HCT116 (cell line): ENCODE results near the gene GMDS. TPM values are rescaled to one million over a fixed set of nuclear protein-coding genes. Genes with fewer than 3 reads are reported as not detected.

Source experiments
- ATAC-seq: fragments of 200-7000 bp; cut with Tn5 transposase; 2 replicates; pipeline ENCODE4 v1.9.1; 2020; ENCODE audit warnings: mild to moderate bottlenecking, moderate library complexity
- BruUV-seq: library from RNA; stranded (reverse); fragments of 400-500 nt; replicated peaks from 2 replicates; lab custom pipeline; 2021; lab: Mats Ljungman, UMichigan
- CTCF ChIA-PET: fragments of 300-600 bp; sonication (Branson Sonifier 250); formaldehyde crosslinking; loops from one replicate; lab custom pipeline; 2021; ENCODE audit warnings: antibody characterized with exemption; lab: Charles Lee
- POLR2A ChIA-PET: fragments of 300-600, 350-600 bp; sonication (Branson Sonifier 250); formaldehyde crosslinking; loops from one replicate; lab custom pipeline; 2021; ENCODE audit warnings: antibody characterized with exemption; lab: Charles Lee
- RAD21 ChIA-PET, 2 experiments: fragments of 300-600 bp; sonication (Branson Sonifier 250); formaldehyde crosslinking; loops; one replicate each; lab custom pipeline; 2023; ENCODE audit warnings: low total read pairs in 2 of 2; ENCODE audit not compliant: uncharacterized antibody in 2 of 2, unreplicated experiment in 2 of 2, low non-redundant PET in 1 of 2; lab: Charles Lee
- DNase-seq: peaks from one replicate; pipeline ENCODE4 v3.0.0-alpha.2; 2010; ENCODE audit warnings: low read depth, low spot score
- H2AFZ ChIP-seq: fragments of 200-600 bp; shearing (Covaris generic), sonication (generic); 2 replicates; pipeline ENCODE4 v1.6.1; 2017; ENCODE audit warnings: low read depth, mixed run types, mixed read lengths, antibody characterized with exemption, low read length; ENCODE audit not compliant: poor library complexity, severe bottlenecking
- H3K27ac ChIP-seq: 2 replicates; pipeline ENCODE4 v1.5.1; 2012; ENCODE audit warnings: low read depth, low read length
- H3K27me3 ChIP-seq: fragments of 200-600 bp; sonication (generic); 2 replicates; pipeline ENCODE4 v1.6.1; 2016; ENCODE audit warnings: mixed run types, low read length, mixed read lengths; ENCODE audit not compliant: insufficient read depth
- H3K36me3 ChIP-seq, 2 experiments: fragments of 200-500 bp in 1 of 2; fragments of 200-600 bp in 1 of 2; sonication (Bioruptor generic) in 1 of 2; sonication (generic) in 1 of 2; 2 replicates each; pipeline versions ENCODE4 v1.5.1 to v1.6.1; 2014 to 2016; ENCODE audit warnings: low read length in 2 of 2, inconsistent platforms in 1 of 2, mixed read lengths in 1 of 2, mixed run types in 1 of 2; ENCODE audit not compliant: insufficient read depth in 2 of 2, control insufficient read depth in 1 of 2
- H3K4me1 ChIP-seq, 2 experiments: fragments of 200-600 bp in 1 of 2; sonication (generic) in 1 of 2; 2 replicates each; pipeline versions ENCODE4 v1.5.1 to v1.6.1; 2012 to 2017; ENCODE audit warnings: low read length in 2 of 2, inconsistent platforms in 1 of 2, mild to moderate bottlenecking in 1 of 2, mixed read lengths in 1 of 2, mixed run types in 1 of 2, moderate library complexity in 1 of 2; ENCODE audit not compliant: insufficient read depth in 2 of 2, control insufficient read depth in 1 of 2
- H3K4me2 ChIP-seq: fragments of 200-600 bp; sonication (generic); 2 replicates; pipeline ENCODE4 v1.6.1; 2017; ENCODE audit warnings: mixed run types, low read length, mixed read lengths
- H3K4me3 ChIP-seq, 2 experiments: fragments of 200-600 bp in 1 of 2; sonication (generic) in 1 of 2; replicated peaks in 1 of 2; 2 replicates each; pipeline ENCODE4 v1.5.1; 2011 to 2016; ENCODE audit warnings: low read length in 2 of 2, control low read depth in 1 of 2, low read depth in 1 of 2, mild to moderate bottlenecking in 1 of 2, mixed read lengths in 1 of 2, mixed run types in 1 of 2
- H3K79me2 ChIP-seq: fragments of 200-600 bp; sonication (generic); 2 replicates; pipeline ENCODE4 v1.6.1; 2017; ENCODE audit warnings: mild to moderate bottlenecking, mixed run types, low read length, moderate library complexity, mixed read lengths; ENCODE audit not compliant: insufficient read depth
- H3K9ac ChIP-seq: fragments of 200-600 bp; sonication (generic); 2 replicates; pipeline ENCODE4 v1.6.1; 2016; ENCODE audit warnings: low read length, mixed read lengths
- H3K9me2 ChIP-seq: fragments of 200-600 bp; sonication (generic), shearing (Covaris generic); 2 replicates; pipeline ENCODE4 v1.6.1; 2017; ENCODE audit warnings: mixed run types, mild to moderate bottlenecking, moderate library complexity; ENCODE audit not compliant: insufficient read depth
- H3K9me3 ChIP-seq, 2 experiments: fragments of 200-500 bp in 1 of 2; fragments of 200-600 bp in 1 of 2; sonication (Bioruptor generic) in 1 of 2; sonication (generic) in 1 of 2; 2 replicates each; pipeline ENCODE4 v1.6.1; 2014 to 2017; ENCODE audit warnings: low read length in 2 of 2, mixed read lengths in 2 of 2, inconsistent platforms in 1 of 2, low read depth in 1 of 2, mild to moderate bottlenecking in 1 of 2, mixed run types in 1 of 2, moderate library complexity in 1 of 2; ENCODE audit not compliant: control insufficient read depth in 1 of 2, insufficient read depth in 1 of 2
- H4K20me1 ChIP-seq: fragments of 200-600 bp; sonication (generic), shearing (Covaris generic); 2 replicates; pipeline ENCODE4 v1.6.1; 2017; ENCODE audit warnings: mixed run types, mild to moderate bottlenecking, moderate library complexity; ENCODE audit not compliant: insufficient read depth
- CBX3 ChIP-seq: IDR thresholded peaks from 2 replicates; pipeline ENCODE4 v1.6.1; 2012; ENCODE audit warnings: low read depth
- CTCF ChIP-seq, 3 experiments: fragments of 200-600 bp in 1 of 3; sonication (generic) in 1 of 3; IDR thresholded peaks in 2 of 3; conservative IDR thresholded peaks in 1 of 3; 2 replicates each; pipeline ENCODE4 v1.5.1; 2012 to 2017; ENCODE audit warnings: low read depth in 2 of 3, low read length in 2 of 3, antibody characterized with exemption in 1 of 3, borderline replicate concordance in 1 of 3, control low read depth in 1 of 3, mild to moderate bottlenecking in 1 of 3, mixed read lengths in 1 of 3, mixed run types in 1 of 3, moderate library complexity in 1 of 3; ENCODE audit not compliant: insufficient read depth in 1 of 3
- ELF1 ChIP-seq: IDR thresholded peaks from 2 replicates; pipeline ENCODE4 v1.6.1; 2012; ENCODE audit warnings: low read depth, borderline replicate concordance
- MAX ChIP-seq: IDR thresholded peaks from 2 replicates; pipeline ENCODE4 v1.6.1; 2012
- POLR2A ChIP-seq: IDR thresholded peaks from 2 replicates; pipeline ENCODE4 v1.7.0; 2011; ENCODE audit warnings: borderline replicate concordance; ENCODE audit not compliant: insufficient read depth, insufficient read length; ENCODE audit errors: extremely low read depth
- POLR2AphosphoS5 ChIP-seq: IDR thresholded peaks from 2 replicates; pipeline ENCODE4 v1.6.1; 2011; ENCODE audit warnings: mild to moderate bottlenecking, low read depth, low read length, moderate library complexity
- SIN3A ChIP-seq: IDR thresholded peaks from 2 replicates; pipeline ENCODE4 v1.6.1; 2012; ENCODE audit warnings: low read depth
- SP1 ChIP-seq: IDR thresholded peaks from 2 replicates; pipeline ENCODE4 v1.6.1; 2012; ENCODE audit warnings: low read depth
- TCF7L2 ChIP-seq: IDR thresholded peaks from 2 replicates; pipeline ENCODE4 v1.7.0; 2011; ENCODE audit warnings: borderline replicate concordance, inconsistent platforms; ENCODE audit not compliant: insufficient read depth, insufficient read length; ENCODE audit errors: extremely low read depth
- YY1 ChIP-seq: IDR thresholded peaks from 2 replicates; pipeline ENCODE4 v1.6.1; 2011; ENCODE audit warnings: low read length, low read depth, moderate library complexity, mild to moderate bottlenecking; ENCODE audit not compliant: insufficient replicate concordance; ENCODE audit errors: extremely low read depth
- ZNF274 ChIP-seq: fragments of 200-500 bp; sonication (Bioruptor generic); IDR thresholded peaks from 2 replicates; pipeline ENCODE4 v1.6.1; 2014; ENCODE audit warnings: mild to moderate bottlenecking, low read depth, low read length, inconsistent platforms
- intact Hi-C: fragments of 100-400 bp; cut with micrococcal nuclease; formaldehyde crosslinking; loops from 2 replicates; pipeline ENCODE4 v1.10.0; 2022
- total RNA-seq: library from RNA; stranded (reverse); gene quantifications from one replicate; pipeline ENCODE4 v1.2.1, GENCODE V29; 2021; ENCODE audit not compliant: unreplicated experiment

Gene GMDS
- total RNA-seq, 1 experiment from 2014 or later = 34.4 TPM

GRCh38 chr6:2228392-2228791 lies 17.0 kb downstream of the GMDS start:
- H3K4me1 ChIP-seq = no peaks in the 10 kb centered on the region
- H3K36me3 ChIP-seq = no peaks in the 10 kb centered on the region
- no TSS peak for BruUV-seq
- H3K27me3 ChIP-seq = no peaks in the 10 kb centered on the region
- DNase-seq (no peak), ATAC-seq (no peak)
- no peak overlapping the region for H2AFZ ChIP-seq
- H3K4me3 ChIP-seq = no peak overlapping the region
- H3K4me2 ChIP-seq = no peak overlapping the region
- H3K79me2 ChIP-seq = peaks cover 7% of the 10 kb centered on the region
- no peaks in the 10 kb centered on the region for H3K9me2 ChIP-seq
- TF ChIP-seq ELF1 (no peak), MAX (no peak), SP1 (no peak), SIN3A (no peak), CBX3 (no peak), YY1 (no peak), POLR2AphosphoS5 (no peak), TCF7L2 (no peak), CTCF (IDR thresholded peaks at IDR 0.05 in 2 of 3, conservative IDR thresholded peaks at IDR 0.05 in 1 of 3; ENCODE audit: borderline replicate concordance in 1 of 3, insufficient read depth in 1 of 3, low read depth in 2 of 3, low read length in 2 of 3) (no peak), POLR2A (no peak), ZNF274 (no peak)
- TF ChIP-seq, all 23 proteins: peak for 0
- RAD21 ChIA-PET = no interaction called here
- no peaks in the 10 kb centered on the region for H3K9me3 ChIP-seq
- H3K27ac ChIP-seq = no peak overlapping the region
- CTCF ChIA-PET = no interaction called here
- H4K20me1 ChIP-seq = no peaks in the 10 kb centered on the region
- intact Hi-C loops = no loop called here
- no peak overlapping the region for H3K9ac ChIP-seq
- POLR2A ChIA-PET = no interaction called here
